Spleen (tissue), 7 donors: ENCODE data around the gene ABCA1.

ENCODE experiments used
- CTCF ChIP-seq, 11 experiments: fragments of 200-600 bp in 7 of 11; fragments of 450-650 bp in 4 of 11; sonication (generic) in 4 of 11; IDR thresholded peaks in 8 of 11; conservative IDR thresholded peaks in 3 of 11; 1 replicate in 7 of 11; 2 replicates in 4 of 11; pipeline versions ENCODE4 v1.4.0 to v1.8.0; 2016 to 2021; ENCODE audit warnings: antibody characterized with exemption in 11 of 11, inconsistent platforms in 4 of 11, mild to moderate bottlenecking in 1 of 11
- POLR2A ChIP-seq, 3 donors: fragments of 450-650 bp; IDR thresholded peaks; one replicate each; pipeline ENCODE4 v1.5.1; 2017; ENCODE audit warnings: antibody characterized with exemption in 3 of 3, mild to moderate bottlenecking in 1 of 3
- POLR2AphosphoS5 ChIP-seq, 3 donors: sonication (generic); formaldehyde crosslinking; IDR thresholded peaks; one replicate each; pipeline ENCODE4 v1.5.1; 2017; ENCODE audit warnings: antibody characterized with exemption in 3 of 3
- donor health status: DM: no; HTN: no; CAD: no; lungs with moderate emphysema.
- donor health status: DM: no; HTN: no; CAD: no.
- donor health status: DM: no; HTN: no; CAD: no.

- TF ChIP-seq POLR2A (IDR thresholded peaks at IDR 0.05) (no peak), CTCF (IDR thresholded peaks at IDR 0.05 in 8 of 11, conservative IDR thresholded peaks at IDR 0.05 in 3 of 11) (no peak), POLR2AphosphoS5 (IDR thresholded peaks at IDR 0.05) (no peak)
These were observed 8.3 kb upstream of the ABCA1 start for GRCh38 chr9:104936291-104936690.
